K562 (cell line): ENCODE results near the gene EFHD2. TPM values are rescaled to one million over a fixed set of nuclear protein-coding genes. Genes with fewer than 3 reads are reported as not detected.

ENCODE experiments used
- BRCA1 ChIP-seq, 2 experiments: fragments of 450-650 bp in 1 of 2; sonication (generic) in 1 of 2; formaldehyde crosslinking in 1 of 2; IDR thresholded peaks; 2 replicates each; pipeline versions ENCODE4 v1.5.0 to v1.6.1; 2017 to 2020; ENCODE audit warnings: mild to moderate bottlenecking in 1 of 2, missing genetic modification reagents in 1 of 2
- GATA2 ChIP-seq: sonication (generic); formaldehyde crosslinking; IDR thresholded peaks from 2 replicates; pipeline ENCODE4 v1.4.0; 2020; ENCODE audit warnings: mild to moderate bottlenecking, missing genetic modification reagents
- JUNB ChIP-seq: fragments of 450-650 bp; formaldehyde crosslinking; conservative IDR thresholded peaks from 2 replicates; pipeline ENCODE4 v1.4.0; 2020; ENCODE audit warnings: mild to moderate bottlenecking
- MGA ChIP-seq: fragments of 450-650 bp; IDR thresholded peaks from 2 replicates; pipeline ENCODE4 v1.6.1; 2016; ENCODE audit warnings: mild to moderate bottlenecking, moderate library complexity
- NCOA6 ChIP-seq: fragments of 450-650 bp; IDR thresholded peaks from 2 replicates; pipeline ENCODE4 v1.6.1; 2017; ENCODE audit warnings: mild to moderate bottlenecking
- NR3C1 ChIP-seq: sonication (generic); formaldehyde crosslinking; IDR thresholded peaks from 2 replicates; pipeline ENCODE4 v1.8.1; 2022; ENCODE audit warnings: missing genetic modification reagents
- RFX7 ChIP-seq: fragments of 250-450 bp; sonication (Bioruptor Pico); IDR thresholded peaks from 2 replicates; pipeline ENCODE4 v1.5.1; 2021; ENCODE audit warnings: mild to moderate bottlenecking
- RNF2 ChIP-seq: sonication (generic); IDR thresholded peaks from 2 replicates; pipeline ENCODE4 v1.6.1; 2016
- SAFB ChIP-seq: fragments of 200-400 bp; formaldehyde crosslinking; IDR thresholded peaks from 2 replicates; pipeline ENCODE4 v1.6.1; 2017; ENCODE audit warnings: low read depth, low read length, borderline replicate concordance
- ZC3H8 ChIP-seq: fragments of 450-650 bp; IDR thresholded peaks from 2 replicates; pipeline ENCODE4 v1.6.1; 2017
- ZNF511 ChIP-seq: sonication (generic); formaldehyde crosslinking; IDR thresholded peaks from 2 replicates; pipeline ENCODE4 v1.8.0; 2022; ENCODE audit warnings: mild to moderate bottlenecking, missing genetic modification reagents
- ZNF695 ChIP-seq: fragments of 450-650 bp; formaldehyde crosslinking; IDR thresholded peaks from 2 replicates; pipeline ENCODE4 v1.4.0; 2020; ENCODE audit warnings: mild to moderate bottlenecking, moderate library complexity
- polyA plus RNA-seq, 8 experiments: library from polyadenylated mRNA; depleted of rRNA in 4 of 8; stranded (reverse) in 5 of 8; unstranded in 3 of 8; fragments of >200 nt; fragmentation: Nextera tagmentation in 2 of 8; fragmentation: Illumina TruSeq in 1 of 8; extraction: Ambion mirVana in 2 of 8; extraction: Trizol in 1 of 8; gene quantifications; 2 replicates each; pipeline versions ENCODE4 v1.2.1 to v1.2.3, GENCODE V29; 2011 to 2014; ENCODE audit warnings: inconsistent platforms in 1 of 8, missing spikeins in 1 of 8
- total RNA-seq, 7 experiments: library from RNA; depleted of rRNA in 6 of 7; stranded (reverse); fragments of >200 nt in 6 of 7; fragmentation: Illumina TruSeq in 2 of 7; extraction: Trizol in 2 of 7; gene quantifications; 2 replicates each; pipeline versions ENCODE4 v1.2.1 to v1.2.3, GENCODE V29; 2011 to 2021; ENCODE audit warnings: low replicate concordance in 1 of 7

EFHD2 gene
- total and polyA plus RNA-seq, 9 of the 15 experiments (the other 6 are each of a cell fraction or from before 2014, with no cell fraction given) = 1.7 to 73.5 (median 25.2) TPM

- TF ChIP-seq MGA (no peak), NCOA6 (no peak), ZC3H8 (no peak), JUNB (CRISPR knock-in tag) (no peak), RFX7 (CRISPR knock-in tag) (no peak), ZNF511 (CRISPR knock-in tag) (no peak), BRCA1 (IDR thresholded peaks at IDR 0.05) (no peak), BRCA1 (CRISPR knock-in tag; IDR thresholded peaks at IDR 0.05) (no peak), NR3C1 (CRISPR knock-in tag) (no peak), RNF2 (no peak), ZNF695 (no peak), SAFB (no peak), GATA2 (CRISPR knock-in tag) (no peak)
- TF ChIP-seq, all 486 proteins: peak for 0
Observed at GRCh38 chr1:15443281-15443680, 33.6 kb downstream of the EFHD2 start (continued).
